ENCODE results near the gene TMEM14A. TPM values are rescaled to one million over a fixed set of nuclear protein-coding genes. Genes with fewer than 3 reads are reported as not detected.
A peak's percentile ranks its signal among the peaks of the same experiment; 100 is the strongest.
"Not testable (repeated sequence)": the region's sequence is repeated elsewhere in the genome, so short reads cannot be mapped to it uniquely, and the experiment has no call there.

TMEM14A gene
- total and polyA plus RNA-seq, 8 donors = 20.6 to 44.5 (median 41.0) TPM

DNA sequence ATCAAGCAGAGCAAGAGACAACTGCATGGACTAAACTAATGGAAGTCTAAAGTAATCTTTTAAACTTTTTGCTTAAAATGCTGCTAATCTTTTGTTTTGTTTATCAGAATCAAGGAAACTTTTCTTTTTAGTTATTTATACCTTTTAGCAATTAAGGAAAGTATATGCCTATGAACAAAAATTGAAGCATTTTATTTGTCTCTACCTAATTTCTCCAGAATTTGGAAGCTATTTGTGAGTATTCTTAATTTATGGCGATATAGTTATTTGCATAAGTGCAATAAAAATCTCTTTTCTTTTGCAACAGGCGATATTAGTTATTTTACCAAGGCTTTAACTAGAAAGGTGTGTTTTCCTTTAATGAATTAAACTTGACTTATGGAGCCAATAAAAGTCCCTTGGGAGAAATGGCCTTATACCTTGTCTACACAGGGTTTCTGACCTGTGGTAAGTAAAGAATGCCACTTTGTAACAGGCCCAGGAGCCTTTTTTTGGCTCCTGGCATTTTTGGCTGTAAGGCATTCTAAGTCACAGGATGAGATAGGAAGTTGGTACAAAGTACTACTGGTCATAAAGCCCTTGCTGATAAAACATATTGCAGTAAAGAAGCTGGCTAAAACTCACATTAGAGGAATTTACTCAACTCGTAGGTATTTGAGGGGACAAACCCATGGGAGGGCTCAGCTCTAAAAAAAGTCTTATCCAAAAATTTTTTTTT is 37.2 kb downstream of the TMEM14A start:
- no peak overlapping the region for H3K4me3 ChIP-seq
- DNase-seq (no peak), ATAC-seq (no peak)
- peaks cover 0 to 10% of the 10 kb centered on the region in 2 donors for H3K9me3 ChIP-seq
- TF ChIP-seq, protein P1, sequence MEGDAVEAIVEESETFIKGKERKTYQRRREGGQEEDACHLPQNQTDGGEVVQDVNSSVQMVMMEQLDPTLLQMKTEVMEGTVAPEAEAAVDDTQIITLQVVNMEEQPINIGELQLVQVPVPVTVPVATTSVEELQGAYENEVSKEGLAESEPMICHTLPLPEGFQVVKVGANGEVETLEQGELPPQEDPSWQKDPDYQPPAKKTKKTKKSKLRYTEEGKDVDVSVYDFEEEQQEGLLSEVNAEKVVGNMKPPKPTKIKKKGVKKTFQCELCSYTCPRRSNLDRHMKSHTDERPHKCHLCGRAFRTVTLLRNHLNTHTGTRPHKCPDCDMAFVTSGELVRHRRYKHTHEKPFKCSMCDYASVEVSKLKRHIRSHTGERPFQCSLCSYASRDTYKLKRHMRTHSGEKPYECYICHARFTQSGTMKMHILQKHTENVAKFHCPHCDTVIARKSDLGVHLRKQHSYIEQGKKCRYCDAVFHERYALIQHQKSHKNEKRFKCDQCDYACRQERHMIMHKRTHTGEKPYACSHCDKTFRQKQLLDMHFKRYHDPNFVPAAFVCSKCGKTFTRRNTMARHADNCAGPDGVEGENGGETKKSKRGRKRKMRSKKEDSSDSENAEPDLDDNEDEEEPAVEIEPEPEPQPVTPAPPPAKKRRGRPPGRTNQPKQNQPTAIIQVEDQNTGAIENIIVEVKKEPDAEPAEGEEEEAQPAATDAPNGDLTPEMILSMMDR (IDR thresholded peaks at IDR 0.05) = no peak
- H3K4me1 ChIP-seq = no peaks in the 10 kb centered on the region
- intact Hi-C loops (cut with DNase I) = no loop called here
- no peaks in the 10 kb centered on the region for H3K27me3 ChIP-seq
- H3K36me3 ChIP-seq = no peaks in the 10 kb centered on the region
- H3K27ac ChIP-seq = no peak overlapping the region

DNA sequence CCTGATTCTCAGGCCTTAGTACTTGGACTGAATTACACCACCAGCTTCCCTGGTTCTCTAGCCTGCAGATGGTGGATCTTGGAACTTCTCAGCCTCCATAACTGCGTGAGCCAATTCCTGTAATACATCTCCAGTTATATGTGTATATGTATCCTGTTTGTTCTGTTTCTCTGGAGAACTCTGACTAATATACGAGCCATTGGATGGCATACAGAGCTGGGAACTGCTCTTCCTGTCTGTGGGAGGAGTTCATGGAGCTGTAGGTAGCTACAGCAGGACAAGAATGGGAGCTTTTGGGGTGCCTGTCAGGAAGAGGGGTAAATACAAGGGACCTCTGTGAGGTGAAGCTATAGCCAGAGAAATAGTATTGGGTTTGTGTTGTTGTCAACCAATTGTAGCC is 41.2 kb downstream of the TMEM14A start:
- H3K9me3 ChIP-seq = peaks cover 0 to 10% of the 10 kb centered on the region in 2 donors
- no peak overlapping the region for H3K27ac ChIP-seq
- intact Hi-C loops (cut with DNase I) = no loop called here
- TF ChIP-seq, protein P1 (IDR thresholded peaks at IDR 0.05) = no peak
- no peaks in the 10 kb centered on the region for H3K27me3 ChIP-seq
- ATAC-seq = no peak
- no peaks in the 10 kb centered on the region for H3K36me3 ChIP-seq
- H3K4me1 ChIP-seq = no peaks in the 10 kb centered on the region
- no peak overlapping the region for H3K4me3 ChIP-seq
- no peak for DNase-seq

DNA sequence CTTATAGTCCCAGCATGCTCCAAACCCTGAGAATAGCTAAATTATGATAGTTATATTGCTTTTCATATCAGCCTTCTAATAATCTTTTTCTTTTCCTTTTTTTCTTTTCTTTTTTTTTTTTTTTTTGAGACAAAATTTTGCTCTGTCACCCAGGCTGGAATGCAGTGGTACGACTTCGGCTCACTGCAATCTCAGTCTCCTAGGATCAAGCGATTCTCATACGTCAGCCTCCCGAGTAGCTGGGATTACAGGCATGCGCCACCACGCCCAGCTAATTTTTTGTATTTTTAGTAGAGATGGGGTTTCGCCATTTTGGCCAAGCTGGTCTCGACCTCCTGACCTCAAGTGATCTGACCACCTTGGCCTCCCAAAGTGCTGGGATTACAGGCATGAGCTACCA is 43.8 kb downstream of the TMEM14A start:
- intact Hi-C loops (cut with DNase I); H3K4me1 ChIP-seq; H3K27me3 ChIP-seq; DNase-seq; H3K36me3 ChIP-seq; ATAC-seq; H3K27ac ChIP-seq; H3K9me3 ChIP-seq; H3K4me3 ChIP-seq: not testable (repeated sequence)

DNA sequence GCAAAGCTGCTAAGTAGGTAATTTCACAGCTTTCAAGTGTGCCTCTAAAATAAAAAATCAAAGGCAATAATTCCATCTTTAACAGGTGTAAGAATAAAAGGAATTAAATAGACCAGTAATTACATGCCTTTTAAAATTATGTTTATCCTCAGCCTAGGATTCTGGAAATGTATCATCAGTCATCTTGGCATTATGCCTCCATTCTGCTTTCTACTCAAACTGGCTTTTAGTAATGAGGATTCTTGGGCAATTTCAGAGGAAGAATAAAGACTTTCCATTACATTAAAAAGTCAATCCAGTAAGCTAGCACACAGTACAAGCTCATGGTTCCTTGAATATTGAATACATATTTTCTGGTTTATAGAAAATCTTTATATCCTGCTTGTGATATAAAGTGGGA is 47.6 kb downstream of the TMEM14A start:
- Histone ChIP-seq H3K4me1 (no peaks in the 10 kb centered on the region), H3K4me3 (no peak overlapping the region), H3K36me3 (no peaks in the 10 kb centered on the region), H3K9me3 (no peaks in the 10 kb centered on the region), H3K27me3 (no peaks in the 10 kb centered on the region), H3K27ac (no peak overlapping the region)
- ATAC-seq = no peak
- DNase-seq = no peak
- intact Hi-C loops (cut with DNase I) = no loop called here
- TF ChIP-seq, protein P1 (IDR thresholded peaks at IDR 0.05) = no peak

DNA sequence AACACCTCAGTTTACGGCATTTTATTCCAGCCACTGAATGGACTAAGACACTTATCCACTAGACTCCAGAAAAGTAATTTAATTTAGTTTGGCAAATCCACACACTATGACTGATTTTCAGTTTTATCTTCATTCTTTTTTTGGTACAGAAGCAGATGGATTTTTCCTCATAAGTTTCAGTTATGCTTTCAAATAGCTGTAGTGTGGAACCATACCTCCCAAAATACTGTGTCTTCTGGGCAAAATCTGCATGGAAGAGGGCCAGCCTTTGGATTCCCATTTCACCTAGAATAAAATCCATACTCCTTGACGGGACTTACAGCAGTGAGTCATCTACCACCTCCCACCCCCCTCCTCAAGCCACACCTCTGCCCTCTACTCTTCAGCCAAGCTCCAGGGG is 49.4 kb downstream of the TMEM14A start:
- intact Hi-C loops (cut with DNase I) = no loop called here
- Histone ChIP-seq H3K27ac (no peak overlapping the region), H3K9me3 (no peaks in the 10 kb centered on the region), H3K4me1 (peaks cover 0 to 9% of the 10 kb centered on the region in 2 donors), H3K27me3 (no peaks in the 10 kb centered on the region), H3K4me3 (no peak overlapping the region), H3K36me3 (no peaks in the 10 kb centered on the region)
- DNase-seq = no peak
- TF ChIP-seq, protein P1 (IDR thresholded peaks at IDR 0.05) = no peak
- ATAC-seq = no peak

DNA sequence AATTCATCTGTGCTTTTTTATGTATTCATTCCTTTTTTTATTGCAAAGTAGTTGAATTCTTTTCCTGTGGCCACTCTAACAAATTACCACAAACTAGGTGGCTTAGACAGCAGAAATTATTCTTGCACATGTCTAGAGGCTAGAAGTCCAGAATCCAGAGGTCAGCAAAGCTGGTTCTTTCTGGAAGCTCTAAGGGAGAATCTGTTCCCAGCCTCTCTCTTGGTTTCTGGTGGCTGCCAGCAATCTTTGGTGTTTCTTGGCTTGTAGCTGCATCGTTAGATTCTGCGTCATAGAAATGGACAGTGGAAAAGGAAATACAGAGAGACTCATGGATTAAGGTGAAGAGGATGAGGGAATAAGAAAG is 53.1 kb downstream of the TMEM14A start:
- Histone ChIP-seq H3K4me1 (peaks cover 0 to 9% of the 10 kb centered on the region in 2 donors), H3K27me3 (no peaks in the 10 kb centered on the region), H3K4me3 (no peak overlapping the region), H3K27ac (peak overlapping the region in 1 of 2 donors; percentile 27), H3K9me3 (no peaks in the 10 kb centered on the region), H3K36me3 (no peaks in the 10 kb centered on the region)
- TF ChIP-seq, protein P1 (IDR thresholded peaks at IDR 0.05) = no peak
- no peak for DNase-seq
- intact Hi-C loops (cut with DNase I) = no loop called here
- peak; percentile 20 for ATAC-seq

All from left lung (tissue), 10 donors.